ENCODE measurements around the gene PELO.

DNA sequence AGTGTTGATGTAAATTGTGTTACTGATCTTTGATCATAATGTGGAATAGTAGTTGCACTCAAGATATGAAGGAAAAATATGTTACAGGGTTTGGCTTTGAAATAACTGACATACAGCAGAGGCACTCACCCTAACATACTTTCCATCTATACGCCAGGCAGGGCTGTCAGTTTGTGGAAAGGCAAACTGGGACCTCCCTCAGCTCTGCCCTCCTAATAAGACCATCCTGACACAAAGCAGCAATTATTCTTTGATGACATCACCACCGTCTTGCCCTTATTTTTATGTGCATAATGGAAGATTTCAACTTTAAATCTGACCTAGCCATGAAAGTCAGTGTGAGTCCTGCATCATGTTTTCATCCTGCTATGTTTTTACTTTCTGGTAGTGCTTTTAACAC, 42.9 kb downstream of the PELO start:
- no peak for TF ChIP-seq POLR2A (IDR thresholded peaks at IDR 0.05)
- TF ChIP-seq, protein P1, sequence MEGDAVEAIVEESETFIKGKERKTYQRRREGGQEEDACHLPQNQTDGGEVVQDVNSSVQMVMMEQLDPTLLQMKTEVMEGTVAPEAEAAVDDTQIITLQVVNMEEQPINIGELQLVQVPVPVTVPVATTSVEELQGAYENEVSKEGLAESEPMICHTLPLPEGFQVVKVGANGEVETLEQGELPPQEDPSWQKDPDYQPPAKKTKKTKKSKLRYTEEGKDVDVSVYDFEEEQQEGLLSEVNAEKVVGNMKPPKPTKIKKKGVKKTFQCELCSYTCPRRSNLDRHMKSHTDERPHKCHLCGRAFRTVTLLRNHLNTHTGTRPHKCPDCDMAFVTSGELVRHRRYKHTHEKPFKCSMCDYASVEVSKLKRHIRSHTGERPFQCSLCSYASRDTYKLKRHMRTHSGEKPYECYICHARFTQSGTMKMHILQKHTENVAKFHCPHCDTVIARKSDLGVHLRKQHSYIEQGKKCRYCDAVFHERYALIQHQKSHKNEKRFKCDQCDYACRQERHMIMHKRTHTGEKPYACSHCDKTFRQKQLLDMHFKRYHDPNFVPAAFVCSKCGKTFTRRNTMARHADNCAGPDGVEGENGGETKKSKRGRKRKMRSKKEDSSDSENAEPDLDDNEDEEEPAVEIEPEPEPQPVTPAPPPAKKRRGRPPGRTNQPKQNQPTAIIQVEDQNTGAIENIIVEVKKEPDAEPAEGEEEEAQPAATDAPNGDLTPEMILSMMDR (IDR thresholded peaks at IDR 0.05), result no peak

All from thyroid gland (tissue), 4 donors.